Hindlimb muscle (tissue), 1 donor: ENCODE data around the gene NECAP2. TPM values are rescaled to one million over a fixed set of nuclear protein-coding genes. Genes with fewer than 3 reads are reported as not detected.
"Not testable (repeated sequence)": the region's sequence is repeated elsewhere in the genome, so short reads cannot be mapped to it uniquely, and the experiment has no call there.

Experiments used
- DNase-seq: peaks from one replicate; pipeline ENCODE4 v3.0.0-alpha.2; 2013
- polyA plus RNA-seq: library from polyadenylated mRNA; unstranded; fragments of 120-200 nt; gene quantifications from one replicate; pipeline ENCODE4 v1.2.1, GENCODE V29; 2013; ENCODE audit not compliant: insufficient read length

Gene NECAP2
- polyA plus RNA-seq, 1 donor = 40.8 TPM

GRCh38 chr1:16498573-16499413, 58.3 kb downstream of the NECAP2 start:
- peak; percentile 93 for DNase-seq

GRCh38 chr1:16500466-16500865, 59.9 kb downstream of the NECAP2 start:
- not testable (repeated sequence) for DNase-seq

- DNase-seq = not testable (repeated sequence)
Observed at GRCh38 chr1:16500975-16501374, 60.5 kb downstream of the NECAP2 start.

- not testable (repeated sequence) for DNase-seq
Observed at GRCh38 chr1:16501446-16501845, 60.9 kb downstream of the NECAP2 start.

- no peak for DNase-seq
Observed at GRCh38 chr1:16503494-16503893, 63.0 kb downstream of the NECAP2 start.

DNA sequence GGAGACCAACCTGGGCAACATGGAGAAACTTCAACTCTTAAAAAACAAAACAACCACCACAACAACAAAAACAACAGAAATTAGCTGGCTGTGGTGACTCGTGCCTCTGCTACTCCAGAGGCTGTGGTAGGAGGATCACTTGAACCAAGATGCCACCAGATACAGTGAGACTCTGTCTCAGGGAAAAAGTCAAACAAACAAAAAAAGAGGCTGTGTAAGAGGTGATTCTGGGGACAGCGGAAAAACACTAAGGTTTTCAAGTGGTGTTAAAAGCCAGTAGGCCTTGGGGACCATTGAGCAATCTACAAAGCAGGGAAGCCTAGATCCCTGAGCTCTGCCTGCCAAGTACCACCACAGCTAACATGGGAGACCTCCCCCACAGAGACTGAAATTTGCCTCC, 65.3 kb downstream of the NECAP2 start:
- not testable (repeated sequence) for DNase-seq

DNA sequence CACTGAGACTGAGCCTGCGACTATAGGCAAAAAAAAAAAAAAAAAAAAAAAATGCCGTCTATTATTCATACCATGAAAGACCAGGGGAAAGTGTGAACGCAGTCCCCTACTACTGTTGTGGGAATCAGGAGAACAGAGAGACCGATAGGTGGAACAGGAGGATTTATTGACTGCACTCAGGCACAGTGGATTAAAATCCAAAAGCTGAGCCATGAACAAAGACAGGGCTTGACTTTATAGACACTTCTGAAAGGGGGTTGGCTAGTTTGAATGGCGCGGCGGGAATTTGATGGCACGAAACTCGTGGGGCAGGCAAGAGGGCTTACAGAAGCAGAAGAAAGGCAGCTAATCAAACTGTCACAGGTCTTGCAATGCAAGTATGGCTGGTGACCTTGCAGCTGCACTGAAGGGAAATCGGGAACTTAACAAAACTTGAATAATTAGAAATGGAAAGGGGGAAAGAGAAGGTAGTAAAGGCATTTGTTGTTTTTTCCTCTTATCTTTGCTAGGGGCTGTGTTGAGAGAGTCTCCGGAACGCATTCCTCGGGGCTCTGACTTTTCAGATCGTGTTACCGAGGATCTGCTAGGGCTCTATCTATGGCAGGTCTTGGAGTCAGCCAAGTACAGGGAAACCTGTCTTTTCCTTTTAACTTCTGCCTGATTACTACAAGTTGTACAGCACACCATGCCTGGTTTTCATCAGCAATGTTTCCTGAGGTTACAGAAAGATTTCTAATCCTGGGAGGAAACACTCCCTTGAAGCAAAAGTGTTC, 66.0 kb downstream of the NECAP2 start:
- not testable (repeated sequence) for DNase-seq

GRCh38 chr1:16508861-16509445, 68.4 kb downstream of the NECAP2 start:
- not testable (repeated sequence) for DNase-seq

Other genes with a start within 250 kb of the NECAP2 start
- 4.3 TPM for gene ARHGEF19, start 228.1 kb upstream of the NECAP2 start, polyA plus RNA-seq
- gene CPLANE2, start 203.5 kb upstream of the NECAP2 start, polyA plus RNA-seq = 4.9 TPM
- gene FBXO42, start 88.2 kb upstream of the NECAP2 start, polyA plus RNA-seq = 21.0 TPM
- gene SZRD1, start 73.5 kb upstream of the NECAP2 start, polyA plus RNA-seq = 88.0 TPM
- 0.30 TPM for gene SPATA21, start 3.3 kb upstream of the NECAP2 start, polyA plus RNA-seq
- gene RNU1-1, start 73.6 kb downstream of the NECAP2 start, polyA plus RNA-seq = not detected
- gene NBPF1, start 172.8 kb downstream of the NECAP2 start, polyA plus RNA-seq = 215 TPM
- not detected for gene RNU1-3, start 226.2 kb downstream of the NECAP2 start, polyA plus RNA-seq